Measurements from ENCODE around the gene PRKAG2. TPM values are rescaled to one million over a fixed set of nuclear protein-coding genes. Genes with fewer than 3 reads are reported as not detected.

Gene PRKAG2
- total and polyA plus RNA-seq, 2 of the 13 experiments (the other 11 are each of a cell fraction or from before 2014, with no cell fraction given): 0.90 to 1.3 TPM

GRCh38 chr7:151919595-151919994 is 42.7 kb upstream of the PRKAG2 start:
- Histone ChIP-seq H2AFZ (ENCODE audit: low read length) (no peak overlapping the region), H3K4me2 (ENCODE audit: low read depth, low read length) (no peak overlapping the region), H3K4me3 (replicated peaks in 1 of 3; ENCODE audit: insufficient read depth in 1 of 3, low read depth in 2 of 3, low read length in 3 of 3) (no peak overlapping the region), H3K79me2 (ENCODE audit: insufficient read depth, low read length) (no peaks in the 10 kb centered on the region), H3K27ac (ENCODE audit: extremely low read length, insufficient read depth, low read length) (no peak overlapping the region), H3K9me3 (ENCODE audit: low read length) (0 out of 2 replicates have a peak, but pooled peaks cover 2% of the 10 kb centered on the region), H3K27me3 (ENCODE audit: control insufficient read depth in 1 of 2, insufficient read depth in 2 of 2, low read length in 2 of 2) (peaks cover 0 to 2% of the 10 kb centered on the region in 2 experiments; a peak in 1 of 5 replicates), H3K4me1 (ENCODE audit: insufficient read depth, low read length) (peaks cover 14% of the 10 kb centered on the region), H3K36me3 (replicated peaks in 1 of 2; ENCODE audit: control insufficient read depth in 1 of 2, insufficient read depth in 2 of 2, low read length in 2 of 2) (no peaks in the 10 kb centered on the region), H3K9ac (ENCODE audit: insufficient read depth, low read depth, low read length) (no peak overlapping the region), H4K20me1 (ENCODE audit: insufficient read depth, low read length) (no peaks in the 10 kb centered on the region)
- intact Hi-C loops (cut with micrococcal nuclease; ENCODE audit: unreplicated experiment): no loop called here
- DNase-seq (ENCODE audit: low spot score) (no peak), FAIRE-seq (no peak), ATAC-seq (no peak; the same call in 2 of the 3 replicates)
- POLR2A ChIA-PET: no interaction called here
- TF ChIP-seq HNRNPUL1 (IDR thresholded peaks at IDR 0.05; ENCODE audit: low read depth, low read length): no peak
- TF ChIP-seq ZFP90 (CRISPR knock-in tag; IDR thresholded peaks at IDR 0.05; ENCODE audit: borderline replicate concordance): no peak
- TF ChIP-seq HNRNPLL (IDR thresholded peaks at IDR 0.05; ENCODE audit: low read depth, low read length, poor library complexity, severe bottlenecking): no peak
- no peak for TF ChIP-seq SNAI1 (CRISPR knock-in tag; IDR thresholded peaks at IDR 0.05; ENCODE audit: borderline replicate concordance)
- no peak for TF ChIP-seq ZNF709 (CRISPR knock-in tag; IDR thresholded peaks at IDR 0.05)
- TF ChIP-seq ZNF598 (CRISPR knock-in tag; IDR thresholded peaks at IDR 0.05; ENCODE audit: borderline replicate concordance): no peak
- TF ChIP-seq SCMH1 (CRISPR knock-in tag; IDR thresholded peaks at IDR 0.05; ENCODE audit: borderline replicate concordance): no peak
- no peak for TF ChIP-seq MAFK (conservative IDR thresholded peaks at IDR 0.05 in 1 of 2, IDR thresholded peaks at IDR 0.05 in 1 of 2; ENCODE audit: low read length in 2 of 2)
- no peak for TF ChIP-seq FOXC1 (CRISPR knock-in tag; IDR thresholded peaks at IDR 0.05; ENCODE audit: borderline replicate concordance)
- TF ChIP-seq ZNF770 (CRISPR knock-in tag; IDR thresholded peaks at IDR 0.05): no peak
- TF ChIP-seq MYPOP (CRISPR knock-in tag; IDR thresholded peaks at IDR 0.05): no peak
- no peak for TF ChIP-seq HIC2 (CRISPR knock-in tag; IDR thresholded peaks at IDR 0.05; ENCODE audit: low read depth)
- TF ChIP-seq ELK4 (CRISPR knock-in tag; IDR thresholded peaks at IDR 0.05; ENCODE audit: borderline replicate concordance): no peak
- TF ChIP-seq SP5 (CRISPR knock-in tag; IDR thresholded peaks at IDR 0.05; ENCODE audit: borderline replicate concordance, low read depth): no peak
- in situ Hi-C loops (cut with HindIII; ENCODE audit: extremely low pct_ligation_motif_present, low pct_unique_long_range_greater_than_20kb): no loop called here
- 59% methylated on average over 4 of the region's 8 CpGs for WGBS (ENCODE audit: low lambda C conversion rate)
- CTCF ChIA-PET (ENCODE audit: low intra/inter-chr PET ratio, low total read pairs): no interaction called here
- no TSS peak for BruUV-seq (replicated peaks)
